GM19035 (cell line): ENCODE results near the gene KCNAB1.
"Not testable (repeated sequence)": the region's sequence is repeated elsewhere in the genome, so short reads cannot be mapped to it uniquely, and the experiment has no call there.

Source experiments
- ATAC-seq: cut with Tn5 transposase; IDR thresholded peaks from one replicate; pipeline ENCODE4 v1.9.1; 2021; ENCODE audit not compliant: unreplicated experiment

Gene KCNAB1

DNA sequence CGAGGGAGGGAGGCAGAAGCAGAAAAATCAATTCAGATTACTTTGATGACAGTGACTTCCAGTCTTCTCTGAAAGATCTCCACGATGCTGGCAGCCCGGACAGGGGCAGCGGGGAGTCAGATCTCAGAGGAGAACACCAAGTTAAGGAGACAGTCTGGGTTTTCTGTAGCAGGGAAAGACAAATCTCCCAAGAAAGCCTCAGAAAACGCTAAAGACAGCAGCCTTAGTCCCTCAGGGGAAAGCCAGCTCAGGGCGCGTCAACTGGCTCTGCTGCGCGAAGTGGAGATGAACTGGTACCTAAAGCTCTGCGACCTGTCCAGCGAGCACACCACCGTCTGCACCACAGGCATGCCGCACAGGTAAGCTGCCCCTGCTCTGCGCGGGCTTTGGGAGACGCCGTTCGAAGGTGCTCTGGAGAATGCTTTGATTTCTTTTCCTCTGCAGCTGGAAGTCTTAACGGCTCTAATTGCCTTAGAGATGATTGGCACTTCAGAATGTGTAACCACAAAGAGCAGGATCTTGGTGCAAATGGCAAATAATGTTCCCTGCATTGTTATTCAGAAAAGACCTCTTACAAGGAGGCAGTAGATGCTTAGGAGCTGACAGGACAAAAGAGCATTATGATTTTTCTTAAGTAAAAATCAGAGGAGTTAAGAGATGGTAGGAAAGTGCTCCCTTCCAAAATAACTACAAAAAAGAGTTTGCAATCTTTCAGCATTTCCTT is at the start of gene KCNAB1:
Gene KCNAB1, plus strand, starts transcription at position 51 of the 724 bp plus-strand sequence.
- ATAC-seq = no peak

DNA sequence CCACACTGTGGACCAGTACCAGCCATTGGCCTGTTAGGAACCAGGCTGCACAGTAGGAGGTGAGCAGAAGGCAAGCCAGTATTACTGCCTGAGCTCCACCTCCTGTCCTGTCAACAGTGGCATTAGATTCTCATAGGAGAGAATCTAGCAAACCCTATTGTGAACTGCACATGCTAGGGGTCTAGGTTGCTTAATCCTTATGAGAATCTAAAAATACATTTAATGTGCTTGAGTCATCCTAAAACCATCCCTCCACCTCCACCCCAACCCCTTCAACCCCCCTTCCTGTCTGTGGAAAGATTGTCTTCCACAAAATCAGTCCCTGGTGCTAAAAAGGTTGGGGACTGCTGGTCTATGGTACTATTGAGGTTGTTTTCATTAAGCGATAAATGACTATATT is 49.3 kb upstream of the KCNAB1 start:
- no peak for ATAC-seq

DNA sequence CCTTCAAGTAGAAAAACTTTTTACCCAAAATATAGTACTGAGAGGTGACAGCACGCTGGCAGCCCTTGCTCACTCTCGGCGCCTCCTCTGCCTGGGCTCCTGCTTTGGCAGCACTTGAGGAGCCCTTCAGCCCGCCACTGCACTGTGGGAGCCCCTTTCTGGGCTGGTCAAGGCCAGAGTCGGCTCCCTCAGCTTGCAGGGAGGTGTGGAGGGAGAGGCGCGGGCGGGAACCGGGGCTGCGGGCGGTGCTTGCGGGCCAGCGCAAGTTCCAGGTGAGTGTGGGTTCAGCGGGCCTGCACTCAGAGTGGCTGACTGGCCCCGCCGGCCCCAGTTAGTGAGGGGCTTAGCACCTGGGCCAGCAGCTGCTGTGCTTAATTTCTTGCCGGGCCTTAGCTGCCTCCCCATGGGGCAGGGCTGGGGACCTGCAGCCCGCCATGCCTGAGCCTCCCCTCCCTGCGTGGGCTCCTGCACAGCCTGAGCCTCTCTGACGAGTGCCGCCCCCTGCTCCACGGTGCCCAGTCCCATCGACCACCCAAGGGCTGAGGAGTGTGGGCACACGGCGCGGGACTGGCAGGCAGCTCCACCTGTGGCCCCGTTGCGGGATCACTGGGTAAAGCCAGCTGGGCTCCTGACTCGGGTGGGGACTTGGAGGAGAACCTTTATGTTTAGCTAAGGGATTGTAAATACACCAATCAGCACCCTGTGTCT is 47.3 kb upstream of the KCNAB1 start:
- not testable (repeated sequence) for ATAC-seq

DNA sequence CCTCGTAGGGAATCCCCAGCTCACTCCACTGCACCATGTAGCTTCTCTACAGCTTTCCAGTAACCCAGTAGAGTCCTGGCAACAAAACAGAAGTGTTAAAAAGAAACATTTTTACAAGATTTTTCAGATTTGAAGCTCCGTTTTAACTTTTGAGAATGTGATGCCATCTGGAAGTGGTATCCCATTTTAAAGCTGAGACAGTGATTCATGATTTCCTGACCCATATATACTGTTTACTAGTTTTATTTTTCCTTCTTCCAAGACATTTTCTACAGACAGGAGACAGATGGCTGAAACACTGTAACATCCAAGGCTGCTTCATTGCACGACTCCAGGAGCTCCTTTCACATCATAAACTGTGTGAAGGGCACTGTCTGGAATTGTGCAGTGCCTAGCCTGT is 30.3 kb upstream of the KCNAB1 start:
- no peak for ATAC-seq

DNA sequence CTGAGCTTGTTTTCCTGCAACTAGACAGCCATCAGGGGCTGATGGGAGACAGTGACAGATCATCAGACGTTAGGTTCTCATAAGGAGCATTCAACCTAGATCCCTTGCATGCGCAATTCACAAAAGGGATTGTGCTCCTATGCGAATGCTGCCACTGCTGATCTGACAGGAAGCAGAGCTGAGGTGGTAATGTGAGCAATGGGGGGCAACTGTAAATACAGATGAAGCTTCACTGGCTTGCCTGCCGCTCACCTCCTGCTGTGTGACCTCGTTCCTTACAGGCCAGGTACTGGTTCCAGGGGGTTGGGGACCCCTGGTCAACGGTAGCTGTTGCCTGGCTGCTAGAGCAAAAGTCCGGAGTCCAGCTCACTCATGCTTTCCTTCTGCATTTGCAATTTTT is 26.4 kb upstream of the KCNAB1 start:
- no peak for ATAC-seq

DNA sequence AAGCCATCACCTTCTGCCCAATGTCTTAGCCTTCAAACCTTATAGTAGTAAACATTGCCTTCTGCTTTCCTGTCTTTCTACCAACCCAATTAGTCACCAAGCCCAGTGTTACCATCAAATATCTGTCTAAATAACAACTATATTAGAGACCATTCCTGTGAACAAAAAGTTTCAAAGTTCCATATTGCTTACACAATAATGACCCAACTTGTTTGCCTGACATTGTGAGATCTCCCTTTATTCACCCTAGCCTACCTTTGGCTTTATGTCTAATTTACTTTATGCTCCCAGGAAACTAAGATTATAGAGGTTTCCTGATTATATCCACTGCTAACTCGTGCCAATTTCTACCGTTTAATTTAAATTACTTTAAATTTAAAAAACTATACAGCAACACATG is 26.0 kb upstream of the KCNAB1 start:
- ATAC-seq = no peak

DNA sequence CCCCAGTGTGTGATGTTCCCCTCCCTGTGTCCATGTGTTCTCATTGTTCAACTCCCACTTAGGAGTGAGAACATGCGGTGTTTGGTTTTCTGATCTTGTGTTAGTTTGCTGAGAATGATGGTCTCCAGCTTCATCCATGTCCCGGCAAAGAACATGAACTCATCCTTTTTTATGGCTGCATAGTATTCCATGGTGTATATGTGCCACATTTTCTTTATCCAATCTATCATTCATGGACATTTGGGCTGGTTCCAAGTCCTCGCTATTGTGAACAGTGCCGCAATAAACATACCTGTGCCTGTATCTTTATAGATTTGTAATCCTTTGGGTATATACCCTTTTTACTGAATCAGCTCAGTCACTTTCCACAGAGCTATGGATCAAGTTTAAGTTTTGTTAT is 24.7 kb upstream of the KCNAB1 start:
- ATAC-seq = not testable (repeated sequence)

DNA sequence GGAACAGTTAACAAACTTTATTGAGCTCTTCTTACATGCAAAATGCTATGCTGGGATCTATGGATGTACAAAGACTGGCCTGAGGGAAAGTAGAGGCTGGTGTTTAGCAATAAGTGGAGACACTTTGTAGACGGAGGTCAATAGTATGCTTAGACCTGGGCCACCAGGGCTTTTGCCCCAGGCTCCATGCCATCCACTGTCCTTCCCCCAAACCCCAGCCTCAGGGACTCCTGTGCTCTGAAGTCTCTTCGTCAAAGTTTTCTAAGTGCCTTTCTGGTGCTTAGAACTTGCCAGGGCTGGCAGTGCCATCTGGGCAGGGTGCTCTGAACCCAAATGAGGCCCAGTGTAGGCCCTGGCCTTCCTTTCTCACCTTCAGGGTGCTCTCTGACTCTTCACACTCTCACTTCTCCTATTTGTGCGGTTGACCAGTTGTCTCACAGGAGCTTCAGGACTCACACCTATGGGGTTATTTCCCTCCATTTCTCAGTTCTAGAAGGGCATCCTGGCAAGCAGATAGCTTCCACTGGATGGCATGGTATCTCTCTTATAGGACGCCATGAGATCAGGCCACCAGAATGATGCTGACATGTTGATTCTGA is 21.8 kb upstream of the KCNAB1 start:
- peak; percentile 71 for ATAC-seq

DNA sequence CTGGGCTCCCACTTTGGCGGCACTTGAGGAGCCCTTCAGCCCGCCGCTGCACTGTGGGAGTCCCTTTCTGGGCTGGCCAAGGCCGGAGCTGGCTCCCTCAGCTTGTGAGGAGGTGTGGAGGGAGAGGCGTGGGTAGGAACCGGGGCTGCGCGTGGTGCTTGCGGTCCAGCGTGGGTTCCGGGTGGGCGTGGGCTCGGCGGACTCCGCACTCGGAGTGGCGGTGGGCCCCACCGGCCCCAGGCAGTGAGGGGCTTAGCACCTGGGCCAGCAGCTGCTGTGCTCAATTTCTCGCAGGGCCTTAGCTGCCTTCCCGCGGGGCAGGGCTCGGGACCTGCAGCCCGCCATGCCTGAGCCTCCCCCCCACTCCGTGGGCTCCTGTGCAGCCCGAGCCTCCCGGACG is 21.0 kb upstream of the KCNAB1 start:
- ATAC-seq = not testable (repeated sequence)

DNA sequence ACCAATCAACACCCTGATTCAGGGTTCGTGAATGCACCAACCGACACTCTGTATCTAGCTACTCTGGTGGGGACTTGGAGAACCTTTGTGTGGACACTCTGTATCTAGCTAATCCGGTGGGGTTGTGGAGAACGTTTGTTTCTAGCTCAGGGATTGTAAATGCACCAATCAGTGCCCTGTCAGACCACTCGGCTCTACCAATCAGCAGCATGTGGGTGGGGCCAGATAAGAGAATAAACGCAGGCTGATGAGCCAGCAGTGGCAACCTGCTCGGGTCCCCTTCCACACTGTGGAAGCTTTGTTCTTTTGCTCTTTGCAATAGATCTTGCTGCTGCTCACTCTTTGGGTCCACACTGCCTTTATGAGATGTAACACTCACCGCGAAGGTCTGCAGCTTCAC is 20.4 kb upstream of the KCNAB1 start:
- not testable (repeated sequence) for ATAC-seq

DNA sequence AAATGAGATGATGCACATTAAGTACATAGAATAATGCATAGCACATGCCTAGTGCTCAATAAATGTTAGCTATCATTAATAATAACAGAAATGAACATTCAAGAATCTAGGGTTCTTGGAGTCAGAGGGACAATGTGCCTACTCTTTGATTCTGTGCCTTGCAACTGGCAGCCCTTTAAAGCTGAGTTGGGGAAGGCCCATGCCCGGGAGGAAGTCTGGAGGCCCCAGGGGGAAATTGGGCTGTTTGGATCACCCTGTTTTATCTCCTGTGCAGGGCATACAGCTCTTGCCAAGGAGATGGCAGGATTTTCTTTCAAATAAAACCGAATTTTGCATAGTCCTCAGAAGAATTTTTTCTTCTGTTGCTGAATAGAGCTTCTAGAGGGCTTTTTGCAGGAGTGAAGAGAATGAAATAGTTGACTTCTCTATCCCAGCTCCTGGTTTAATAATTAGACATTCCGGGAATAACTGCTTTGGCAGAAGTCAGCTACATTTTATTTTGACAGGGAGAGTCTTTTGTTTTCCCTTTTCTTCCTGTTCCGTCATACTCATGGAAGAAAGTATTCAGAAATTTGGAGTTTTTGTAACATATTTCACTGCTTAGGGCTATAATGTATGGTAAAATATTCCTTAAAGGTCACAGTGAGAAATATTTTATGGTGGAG is 18.0 kb upstream of the KCNAB1 start:
- no peak for ATAC-seq

DNA sequence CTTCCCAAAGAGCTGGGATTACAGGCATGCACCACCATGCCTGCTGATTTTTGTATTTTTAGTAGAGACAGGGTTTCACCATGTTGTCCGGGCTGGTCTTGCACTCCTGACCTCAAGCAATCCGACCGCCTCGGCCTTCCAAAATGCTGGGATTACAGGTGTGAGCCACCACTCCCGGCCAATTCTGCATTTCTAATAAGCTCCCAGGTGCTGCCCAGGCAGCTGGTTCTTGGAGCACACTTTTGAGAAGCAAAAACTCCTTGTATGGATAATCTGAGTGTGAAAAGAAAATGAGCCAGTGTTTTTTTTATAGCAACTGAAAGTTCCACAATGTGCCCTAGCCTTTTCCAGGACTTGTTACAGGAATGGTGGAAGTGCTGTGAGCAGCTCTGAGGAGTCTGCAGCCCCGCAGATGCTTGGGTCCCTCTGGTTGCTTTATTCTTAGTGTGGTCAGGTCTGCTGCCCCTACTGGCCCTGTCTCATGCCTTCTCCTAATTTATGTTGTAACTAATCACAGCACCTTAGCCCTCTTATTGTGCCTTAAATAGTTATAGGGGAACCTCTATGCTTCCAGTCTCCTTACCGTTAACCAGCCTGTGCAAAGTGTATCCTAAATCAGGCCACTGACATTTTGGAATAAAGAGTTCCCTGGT is 13.5 kb upstream of the KCNAB1 start:
- ATAC-seq = no peak

DNA sequence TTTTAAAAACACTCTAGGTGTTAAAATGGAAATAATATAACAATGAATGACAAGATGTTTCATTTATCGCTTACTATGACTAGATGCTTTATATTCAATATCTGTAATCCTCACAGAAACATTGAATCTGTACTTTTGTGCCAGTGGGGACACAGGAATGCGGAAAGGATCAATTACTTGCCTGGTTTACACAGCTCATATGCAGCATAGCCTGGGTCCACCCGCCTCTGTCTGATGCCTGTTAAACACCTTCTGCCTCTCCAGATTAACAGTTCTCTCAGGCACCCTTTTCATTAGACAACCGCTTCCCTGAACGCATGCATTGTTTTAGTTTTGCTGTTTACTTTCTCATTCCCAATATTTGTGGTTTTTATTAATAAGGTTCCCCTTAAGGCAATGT is 12.9 kb upstream of the KCNAB1 start:
- ATAC-seq = no peak

DNA sequence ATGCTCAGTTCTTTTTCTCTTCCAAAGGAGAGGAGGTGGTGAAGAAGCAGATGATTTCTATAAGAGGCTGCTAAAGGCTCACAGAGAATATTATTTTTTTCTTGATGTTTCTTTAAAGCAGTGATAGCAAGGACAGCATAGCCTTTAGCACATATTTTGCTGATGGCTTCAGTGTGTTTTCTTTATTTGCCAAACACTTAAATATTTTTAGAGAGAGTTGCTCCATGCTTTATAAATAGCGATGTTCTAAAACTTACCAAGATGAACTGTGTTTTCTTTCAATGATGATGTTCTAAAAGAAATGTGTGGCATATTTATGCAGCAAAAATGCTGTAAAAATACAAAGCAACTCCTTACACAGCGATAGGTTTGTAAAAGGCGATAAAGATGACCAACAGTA is 11.8 kb upstream of the KCNAB1 start:
- no peak for ATAC-seq

DNA sequence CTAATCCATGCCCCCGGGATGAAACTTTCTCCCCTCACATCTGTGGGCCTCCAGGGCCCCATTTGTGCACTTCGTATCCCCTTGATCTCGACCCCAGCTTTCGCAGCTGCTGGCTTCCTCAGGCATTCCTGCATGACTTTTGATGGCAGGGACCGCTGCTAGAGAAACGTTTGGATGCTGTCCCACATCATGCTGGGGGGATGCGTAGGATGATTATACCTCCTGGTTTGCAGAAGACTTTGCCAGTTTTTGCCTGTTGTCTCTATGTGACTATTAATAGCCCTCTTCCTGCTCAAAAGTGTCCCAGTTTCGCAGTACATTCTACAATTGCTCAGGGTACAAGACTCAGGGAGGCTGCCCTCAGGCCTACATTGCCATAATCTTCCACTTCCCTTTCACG is 10.4 kb upstream of the KCNAB1 start:
- ATAC-seq = no peak

DNA sequence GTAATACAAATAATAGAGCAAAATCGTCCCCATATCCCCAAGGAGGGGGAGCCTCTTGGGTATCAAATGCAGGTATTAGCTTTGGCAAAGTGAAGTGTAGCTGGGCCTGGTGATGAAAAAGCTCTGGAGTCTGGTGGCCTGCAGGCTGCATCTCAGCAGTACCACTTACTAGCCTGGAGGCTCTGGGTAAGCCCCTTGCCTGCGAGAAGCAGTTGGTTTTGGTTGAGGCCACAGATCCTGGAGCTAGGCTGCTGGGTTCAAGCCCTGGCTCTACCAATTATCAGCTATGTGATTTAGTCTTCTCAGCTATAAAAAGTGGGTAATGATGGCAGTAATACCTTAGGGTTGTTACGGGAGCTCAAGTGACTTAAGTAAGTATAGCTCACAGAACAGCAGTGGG is 6.1 kb downstream of the KCNAB1 start:
- ATAC-seq = no peak

DNA sequence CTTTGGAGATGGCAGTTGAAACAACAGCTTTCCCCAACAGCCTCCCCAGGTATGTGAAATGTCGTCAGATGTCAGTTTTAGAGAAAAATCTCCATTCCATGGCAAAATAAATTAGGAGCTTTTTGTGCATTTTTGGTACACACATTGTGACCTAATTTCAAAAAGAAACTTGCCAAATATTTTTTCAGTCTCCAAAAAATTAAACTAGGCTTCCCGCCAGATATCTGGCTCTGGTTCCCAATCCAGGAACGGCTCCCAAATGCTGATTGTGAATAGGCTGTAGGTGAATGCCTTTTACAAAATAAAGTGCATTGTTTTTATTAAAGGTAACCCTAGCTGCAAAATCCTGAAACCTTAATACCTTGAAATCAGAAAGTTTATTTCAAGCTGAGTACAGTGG is 10.9 kb downstream of the KCNAB1 start:
- no peak for ATAC-seq

DNA sequence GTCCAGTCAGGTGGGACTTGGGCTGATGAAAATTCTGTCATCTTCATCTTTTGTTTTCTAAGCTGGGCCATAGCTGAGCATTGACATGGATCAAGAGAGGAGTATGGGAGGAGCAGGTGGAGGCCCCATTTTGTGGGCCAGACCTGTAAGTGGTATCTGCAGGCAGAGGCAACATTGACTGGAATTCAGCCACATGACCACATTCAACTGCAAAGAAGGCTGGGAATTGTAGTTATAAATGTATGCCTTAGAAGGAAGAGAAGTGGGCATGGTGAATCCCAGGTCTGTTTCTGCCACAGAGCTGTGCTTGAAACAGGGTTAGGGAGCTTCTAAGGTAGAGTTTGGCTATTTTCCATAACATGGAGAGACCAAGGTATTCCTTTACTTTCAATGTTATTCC is 11.4 kb downstream of the KCNAB1 start:
- ATAC-seq = no peak

DNA sequence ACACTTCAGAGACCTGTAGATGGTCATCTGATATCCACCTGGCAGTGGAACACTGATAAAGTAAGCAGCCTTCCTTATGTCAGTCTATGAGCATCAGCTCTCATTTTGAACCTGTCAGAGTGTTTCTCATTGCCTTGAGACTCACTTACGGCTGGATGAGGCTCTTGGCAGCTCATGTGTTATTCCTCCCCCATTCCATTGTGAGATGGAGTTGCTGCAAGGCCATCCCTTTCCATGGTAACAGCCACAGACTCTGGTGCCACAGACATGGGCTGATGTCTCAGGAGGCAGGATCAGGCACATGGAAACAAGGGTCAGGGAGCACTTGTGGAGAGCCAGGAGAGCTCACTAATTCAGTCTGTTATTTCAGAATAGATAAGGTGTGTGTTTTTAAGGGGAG is 11.9 kb downstream of the KCNAB1 start:
- ATAC-seq = no peak

DNA sequence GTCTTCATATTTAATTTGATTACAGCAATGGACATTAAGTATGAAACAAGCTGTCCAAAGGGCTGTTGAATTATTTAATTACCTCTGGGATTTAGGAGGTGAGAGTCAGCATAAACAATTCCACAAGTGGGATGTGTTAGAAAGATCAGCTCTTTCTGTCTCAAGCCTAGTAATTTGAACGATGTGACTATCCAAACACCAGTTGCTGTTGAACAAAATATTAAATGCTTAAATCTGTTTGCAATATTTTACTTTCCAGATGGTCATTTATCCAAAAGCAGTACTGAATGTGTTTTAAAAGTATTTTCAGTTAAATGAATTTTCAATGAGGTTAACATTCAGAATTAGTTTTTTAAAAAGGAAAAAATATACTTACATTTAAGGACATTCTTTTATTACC is 12.7 kb downstream of the KCNAB1 start:
- no peak for ATAC-seq

DNA sequence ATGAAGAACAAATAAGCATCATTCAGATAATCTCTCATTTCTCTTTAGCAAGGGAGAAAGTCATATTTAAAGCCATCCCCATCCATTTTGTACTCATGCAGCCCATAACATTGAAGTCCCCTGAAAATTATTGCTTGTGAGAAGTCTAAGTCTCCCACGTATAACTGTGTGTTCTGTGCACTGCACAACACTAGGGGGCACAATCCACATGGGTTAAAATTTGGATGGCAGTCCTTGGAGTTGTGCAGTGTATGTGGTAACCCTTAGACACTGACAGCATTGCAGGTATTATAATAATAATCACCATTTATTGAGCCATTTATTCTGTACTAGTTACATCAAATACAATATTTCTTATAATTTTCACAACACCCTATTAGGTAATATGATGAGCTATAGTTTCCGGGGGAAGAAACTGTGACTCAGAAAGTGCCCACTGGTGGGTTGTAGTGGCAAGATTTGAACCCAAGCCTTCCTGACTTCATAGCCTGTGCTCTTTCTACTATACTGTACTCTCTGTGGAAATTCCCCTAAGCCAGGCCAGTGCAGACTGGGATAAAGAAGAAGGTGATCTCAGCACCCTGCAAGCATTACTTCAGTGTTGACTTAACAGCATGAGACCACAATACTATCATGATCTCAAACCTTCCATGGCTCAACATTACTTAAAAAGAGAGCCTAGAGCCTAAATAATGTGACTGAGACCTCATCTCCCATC is 15.7 kb downstream of the KCNAB1 start:
- no peak for ATAC-seq
